Measurements from ENCODE around the gene EOLA2.
"Not testable (repeated sequence)": the region's sequence is repeated elsewhere in the genome, so short reads cannot be mapped to it uniquely, and the experiment has no call there.

Gene EOLA2

GRCh38 chrX:149949743-149950436, 11.6 kb upstream of the EOLA2 start:
- Histone ChIP-seq H3K27ac (replicated peaks) (no peak overlapping the region), H3K27me3 (ENCODE audit: insufficient read depth, poor library complexity, severe bottlenecking) (no peaks in the 10 kb centered on the region), H3K4me3 (replicated peaks; ENCODE audit: insufficient read depth, low read length) (no peak overlapping the region)
- TF ChIP-seq, protein P1, sequence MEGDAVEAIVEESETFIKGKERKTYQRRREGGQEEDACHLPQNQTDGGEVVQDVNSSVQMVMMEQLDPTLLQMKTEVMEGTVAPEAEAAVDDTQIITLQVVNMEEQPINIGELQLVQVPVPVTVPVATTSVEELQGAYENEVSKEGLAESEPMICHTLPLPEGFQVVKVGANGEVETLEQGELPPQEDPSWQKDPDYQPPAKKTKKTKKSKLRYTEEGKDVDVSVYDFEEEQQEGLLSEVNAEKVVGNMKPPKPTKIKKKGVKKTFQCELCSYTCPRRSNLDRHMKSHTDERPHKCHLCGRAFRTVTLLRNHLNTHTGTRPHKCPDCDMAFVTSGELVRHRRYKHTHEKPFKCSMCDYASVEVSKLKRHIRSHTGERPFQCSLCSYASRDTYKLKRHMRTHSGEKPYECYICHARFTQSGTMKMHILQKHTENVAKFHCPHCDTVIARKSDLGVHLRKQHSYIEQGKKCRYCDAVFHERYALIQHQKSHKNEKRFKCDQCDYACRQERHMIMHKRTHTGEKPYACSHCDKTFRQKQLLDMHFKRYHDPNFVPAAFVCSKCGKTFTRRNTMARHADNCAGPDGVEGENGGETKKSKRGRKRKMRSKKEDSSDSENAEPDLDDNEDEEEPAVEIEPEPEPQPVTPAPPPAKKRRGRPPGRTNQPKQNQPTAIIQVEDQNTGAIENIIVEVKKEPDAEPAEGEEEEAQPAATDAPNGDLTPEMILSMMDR (IDR thresholded peaks at IDR 0.05; ENCODE audit: insufficient read depth, low read length), result no peak
- TF ChIP-seq, protein P2, sequence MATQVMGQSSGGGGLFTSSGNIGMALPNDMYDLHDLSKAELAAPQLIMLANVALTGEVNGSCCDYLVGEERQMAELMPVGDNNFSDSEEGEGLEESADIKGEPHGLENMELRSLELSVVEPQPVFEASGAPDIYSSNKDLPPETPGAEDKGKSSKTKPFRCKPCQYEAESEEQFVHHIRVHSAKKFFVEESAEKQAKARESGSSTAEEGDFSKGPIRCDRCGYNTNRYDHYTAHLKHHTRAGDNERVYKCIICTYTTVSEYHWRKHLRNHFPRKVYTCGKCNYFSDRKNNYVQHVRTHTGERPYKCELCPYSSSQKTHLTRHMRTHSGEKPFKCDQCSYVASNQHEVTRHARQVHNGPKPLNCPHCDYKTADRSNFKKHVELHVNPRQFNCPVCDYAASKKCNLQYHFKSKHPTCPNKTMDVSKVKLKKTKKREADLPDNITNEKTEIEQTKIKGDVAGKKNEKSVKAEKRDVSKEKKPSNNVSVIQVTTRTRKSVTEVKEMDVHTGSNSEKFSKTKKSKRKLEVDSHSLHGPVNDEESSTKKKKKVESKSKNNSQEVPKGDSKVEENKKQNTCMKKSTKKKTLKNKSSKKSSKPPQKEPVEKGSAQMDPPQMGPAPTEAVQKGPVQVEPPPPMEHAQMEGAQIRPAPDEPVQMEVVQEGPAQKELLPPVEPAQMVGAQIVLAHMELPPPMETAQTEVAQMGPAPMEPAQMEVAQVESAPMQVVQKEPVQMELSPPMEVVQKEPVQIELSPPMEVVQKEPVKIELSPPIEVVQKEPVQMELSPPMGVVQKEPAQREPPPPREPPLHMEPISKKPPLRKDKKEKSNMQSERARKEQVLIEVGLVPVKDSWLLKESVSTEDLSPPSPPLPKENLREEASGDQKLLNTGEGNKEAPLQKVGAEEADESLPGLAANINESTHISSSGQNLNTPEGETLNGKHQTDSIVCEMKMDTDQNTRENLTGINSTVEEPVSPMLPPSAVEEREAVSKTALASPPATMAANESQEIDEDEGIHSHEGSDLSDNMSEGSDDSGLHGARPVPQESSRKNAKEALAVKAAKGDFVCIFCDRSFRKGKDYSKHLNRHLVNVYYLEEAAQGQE (IDR thresholded peaks at IDR 0.05; ENCODE audit: insufficient replicate concordance, low read depth), result no peak
- TF ChIP-seq SPI1 (IDR thresholded peaks at IDR 0.05; ENCODE audit: borderline replicate concordance, low read depth) (no peak), GABPA (IDR thresholded peaks at IDR 0.05; ENCODE audit: low read depth) (no peak), POLR2AphosphoS5 (IDR thresholded peaks at IDR 0.05; ENCODE audit: low read depth) (no peak)
- DNase-seq (ENCODE audit: low read depth in 1 of 2, low spot score in 1 of 2), result no peak

- H3K4me3 ChIP-seq (replicated peaks; ENCODE audit: insufficient read depth, low read length), result no peak overlapping the region
- no peaks in the 10 kb centered on the region for H3K27me3 ChIP-seq (ENCODE audit: insufficient read depth, poor library complexity, severe bottlenecking)
- no peak for DNase-seq (ENCODE audit: low read depth in 1 of 2, low spot score in 1 of 2)
- TF ChIP-seq SPI1 (IDR thresholded peaks at IDR 0.05; ENCODE audit: borderline replicate concordance, low read depth), result no peak
- no peak for TF ChIP-seq POLR2AphosphoS5 (IDR thresholded peaks at IDR 0.05; ENCODE audit: low read depth)
- TF ChIP-seq, protein P2 (IDR thresholded peaks at IDR 0.05; ENCODE audit: insufficient replicate concordance, low read depth), result no peak
- TF ChIP-seq, protein P1 (IDR thresholded peaks at IDR 0.05; ENCODE audit: insufficient read depth, low read length), result no peak
- no peak for TF ChIP-seq GABPA (IDR thresholded peaks at IDR 0.05; ENCODE audit: low read depth)
- H3K27ac ChIP-seq (replicated peaks), result no peak overlapping the region
These were observed 9.7 kb upstream of the EOLA2 start for GRCh38 chrX:149948016-149948415.

DNA sequence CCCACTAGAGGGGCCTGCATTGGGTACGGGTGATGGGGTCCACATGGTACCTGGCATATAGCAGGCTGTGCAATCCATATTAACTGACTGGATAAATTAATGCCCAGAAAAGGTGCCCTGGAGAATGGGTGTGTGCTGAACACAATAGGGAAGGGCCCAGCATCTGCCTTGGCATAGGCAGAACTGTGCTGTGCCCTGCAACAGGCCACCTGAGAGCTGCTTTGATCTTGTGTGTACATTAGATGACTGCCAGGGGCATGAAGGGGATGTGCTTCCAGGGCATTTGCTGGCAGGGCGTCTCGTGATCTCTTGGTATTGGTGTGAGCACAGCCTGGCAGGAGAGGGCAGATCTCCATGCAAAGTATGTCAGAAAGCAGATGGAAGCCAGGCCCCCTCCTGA, 8.6 kb upstream of the EOLA2 start:
- not testable (repeated sequence) for H3K4me3 ChIP-seq (replicated peaks; ENCODE audit: insufficient read depth, low read length); H3K27ac ChIP-seq (replicated peaks); DNase-seq (ENCODE audit: low read depth in 1 of 2, low spot score in 1 of 2); H3K27me3 ChIP-seq (ENCODE audit: insufficient read depth, poor library complexity, severe bottlenecking)

- not testable (repeated sequence) for DNase-seq (ENCODE audit: low read depth in 1 of 2, low spot score in 1 of 2); H3K27me3 ChIP-seq (ENCODE audit: insufficient read depth, poor library complexity, severe bottlenecking); H3K27ac ChIP-seq (replicated peaks); H3K4me3 ChIP-seq (replicated peaks; ENCODE audit: insufficient read depth, low read length)
These were observed 7.5 kb upstream of the EOLA2 start for GRCh38 chrX:149945820-149946219.

DNA sequence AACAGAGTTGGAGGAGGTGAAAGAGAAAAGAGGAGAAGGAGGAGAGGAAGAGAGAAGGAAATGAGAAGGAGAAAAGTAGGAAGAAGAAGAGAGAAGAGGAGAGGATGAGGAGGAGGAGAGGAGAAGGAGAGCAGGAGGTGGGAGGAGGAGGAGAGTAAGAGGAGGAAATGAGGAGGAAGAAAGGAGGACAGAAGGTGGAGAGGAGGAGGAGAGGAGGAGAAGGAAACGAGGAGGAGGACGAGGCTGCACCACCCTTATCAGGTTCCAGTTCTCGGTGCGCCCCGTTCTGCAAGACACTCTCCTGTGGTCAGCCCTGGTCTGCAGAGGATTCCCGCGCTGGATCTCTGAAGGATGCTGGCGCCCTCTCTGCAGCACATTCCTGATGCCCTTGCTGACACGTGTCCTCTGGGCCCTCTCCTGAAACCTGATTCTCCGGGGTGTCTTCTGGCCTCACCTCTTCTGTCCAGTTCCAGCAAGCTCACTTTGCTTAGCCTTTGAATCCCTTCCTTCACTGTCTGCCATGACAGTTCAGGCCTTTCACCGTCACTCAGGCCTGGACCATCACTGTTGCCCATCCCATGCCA, 6.9 kb upstream of the EOLA2 start:
- not testable (repeated sequence) for H3K4me3 ChIP-seq (replicated peaks; ENCODE audit: insufficient read depth, low read length); H3K27ac ChIP-seq (replicated peaks); DNase-seq (ENCODE audit: low read depth in 1 of 2, low spot score in 1 of 2); H3K27me3 ChIP-seq (ENCODE audit: insufficient read depth, poor library complexity, severe bottlenecking)

Data from HL-60 (cell line).